ENCODE measurements around the gene MEGF11. TPM values are rescaled to one million over a fixed set of nuclear protein-coding genes. Genes with fewer than 3 reads are reported as not detected.

MEGF11 gene
- 0.03 TPM in 1 of 2 replicates, not detected in the other for polyA plus RNA-seq (2012; rRNA removed)
- polyA plus RNA-seq (2012; cell fraction: cytosol; rRNA removed), result 0.01 and 0.04 TPM in 2 replicates
- 0.07 and 0.14 TPM in 2 replicates for polyA plus RNA-seq (2012; cell fraction: nucleus; rRNA removed)

- Histone ChIP-seq H4K20me1 (ENCODE audit: insufficient read depth) (no peaks in the 10 kb centered on the region), H3K9me2 (no peaks in the 10 kb centered on the region), H3F3A (replicated peaks; ENCODE audit: insufficient read depth) (no peaks in the 10 kb centered on the region), H3K9ac (no peak within 1 kb of the TSS), H3K4me3 (ENCODE audit: low read depth in 2 of 2, low read length in 1 of 2) (peak within 1 kb of the TSS; percentile 49 to 58), H3K4me1 (ENCODE audit: control insufficient read depth in 1 of 2, insufficient read depth in 2 of 2, low read depth in 1 of 2, low read length in 1 of 2) (peaks cover 0 to 8% of the 10 kb centered on the region in 2 experiments; a peak in 1 of 4 replicates), H3K79me2 (ENCODE audit: insufficient read depth) (no peaks in the 10 kb centered on the region), H3K9me3 (no peaks in the 10 kb centered on the region), H3K36me3 (replicated peaks in 1 of 2; ENCODE audit: control insufficient read depth in 1 of 2, insufficient read depth in 2 of 2, low read length in 1 of 2) (no peaks in the 10 kb centered on the region), H3K27me3 (ENCODE audit: insufficient read depth) (peaks cover 69% of the 10 kb centered on the region), H3K4me2 (peak within 1 kb of the TSS; percentile 92), H2AFZ (ENCODE audit: low read depth) (peak within 1 kb of the TSS; percentile 49; the same call in 1 of the 2 replicates), H3K27ac (ENCODE audit: low read depth in 2 of 2, low read length in 1 of 2) (no peak within 1 kb of the TSS)
- WGBS (ENCODE audit: low lambda C conversion rate), result 7% methylated on average over 29 of the region's 64 CpGs
- DNase-seq, result peak; percentile 88
- TF ChIP-seq RAD21 (IDR thresholded peaks at IDR 0.05; ENCODE audit: low read length), result no peak
- TF ChIP-seq PBX3 (IDR thresholded peaks at IDR 0.05), result no peak
- no peak for TF ChIP-seq IRF3 (IDR thresholded peaks at IDR 0.05; ENCODE audit: low read depth, low read length)
- no peak for TF ChIP-seq EZH2phosphoT487 (IDR thresholded peaks at IDR 0.05; ENCODE audit: borderline replicate concordance, low read depth)
- TF ChIP-seq FOXM1 (IDR thresholded peaks at IDR 0.05; ENCODE audit: low read depth), result no peak
- no peak for TF ChIP-seq REST (IDR thresholded peaks at IDR 0.05; ENCODE audit: low read depth, low read length)
- no peak for TF ChIP-seq FOSL2 (IDR thresholded peaks at IDR 0.05; ENCODE audit: borderline replicate concordance, low read depth)
- TF ChIP-seq, protein P1, sequence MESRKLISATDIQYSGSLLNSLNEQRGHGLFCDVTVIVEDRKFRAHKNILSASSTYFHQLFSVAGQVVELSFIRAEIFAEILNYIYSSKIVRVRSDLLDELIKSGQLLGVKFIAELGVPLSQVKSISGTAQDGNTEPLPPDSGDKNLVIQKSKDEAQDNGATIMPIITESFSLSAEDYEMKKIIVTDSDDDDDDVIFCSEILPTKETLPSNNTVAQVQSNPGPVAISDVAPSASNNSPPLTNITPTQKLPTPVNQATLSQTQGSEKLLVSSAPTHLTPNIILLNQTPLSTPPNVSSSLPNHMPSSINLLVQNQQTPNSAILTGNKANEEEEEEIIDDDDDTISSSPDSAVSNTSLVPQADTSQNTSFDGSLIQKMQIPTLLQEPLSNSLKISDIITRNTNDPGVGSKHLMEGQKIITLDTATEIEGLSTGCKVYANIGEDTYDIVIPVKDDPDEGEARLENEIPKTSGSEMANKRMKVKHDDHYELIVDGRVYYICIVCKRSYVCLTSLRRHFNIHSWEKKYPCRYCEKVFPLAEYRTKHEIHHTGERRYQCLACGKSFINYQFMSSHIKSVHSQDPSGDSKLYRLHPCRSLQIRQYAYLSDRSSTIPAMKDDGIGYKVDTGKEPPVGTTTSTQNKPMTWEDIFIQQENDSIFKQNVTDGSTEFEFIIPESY (IDR thresholded peaks at IDR 0.05; ENCODE audit: borderline replicate concordance, low read depth), result no peak
- TF ChIP-seq MXI1 (IDR thresholded peaks at IDR 0.05; ENCODE audit: low read depth, low read length), result no peak
- no peak for TF ChIP-seq RCOR1 (IDR thresholded peaks at IDR 0.05; ENCODE audit: low read length)
- no peak for TF ChIP-seq FOXJ3 (CRISPR knock-in tag; IDR thresholded peaks at IDR 0.05)
- no peak for TF ChIP-seq POLR2AphosphoS5 (IDR thresholded peaks at IDR 0.05; ENCODE audit: low read depth, low read length)
- no peak for TF ChIP-seq USF1 (IDR thresholded peaks at IDR 0.05; ENCODE audit: borderline replicate concordance, low read depth)
- no peak for TF ChIP-seq GABPA (IDR thresholded peaks at IDR 0.05; ENCODE audit: low read depth)
- CTCF ChIA-PET, result interaction anchor here (0.6 to 2.3 kb wide), 8 partner anchors 13 to 335 kb away, joined by 3 to 8 read pairs (median 3); no protein-coding TSS in a partner anchor
- POLR2A ChIA-PET, result no interaction called here
These were observed at the start of gene MEGF11 for GRCh38 chr15:66253418-66254088. Gene MEGF11 (minus strand): TSS chr15:66253750. CDS start chr15:66128403, 125,347 bp downstream.
